H1 (cell line): Measurements from ENCODE around the gene DMXL1.

Experiments
- EZH2 ChIP-seq: fragments of 200-600 bp; sonication (generic); IDR thresholded peaks from 2 replicates; pipeline ENCODE4 v1.7.1; 2012; ENCODE audit warnings: low read depth, mild to moderate bottlenecking, moderate library complexity, low read length, inconsistent platforms; ENCODE audit not compliant: severe bottlenecking
- POLR2A ChIP-seq, 2 experiments: IDR thresholded peaks; 1 replicate in 1 of 2; 2 replicates in 1 of 2; pipeline ENCODE4 v1.6.1; 2011; ENCODE audit warnings: low read depth in 2 of 2, low read length in 2 of 2, mild to moderate bottlenecking in 2 of 2; ENCODE audit errors: control extremely low read depth in 1 of 2
- POLR2AphosphoS5 ChIP-seq: IDR thresholded peaks from 2 replicates; pipeline ENCODE4 v1.6.1; 2011; ENCODE audit warnings: low read depth, low read length
- RFX5 ChIP-seq: IDR thresholded peaks from 2 replicates; pipeline ENCODE4 v1.6.1; 2011; ENCODE audit warnings: low read depth, low read length, improper control_type of control experiment, borderline replicate concordance
- ZNF274 ChIP-seq: IDR thresholded peaks from 2 replicates; pipeline ENCODE4 v1.7.0; 2012; ENCODE audit warnings: low read length, borderline replicate concordance; ENCODE audit errors: extremely low read depth

DNA sequence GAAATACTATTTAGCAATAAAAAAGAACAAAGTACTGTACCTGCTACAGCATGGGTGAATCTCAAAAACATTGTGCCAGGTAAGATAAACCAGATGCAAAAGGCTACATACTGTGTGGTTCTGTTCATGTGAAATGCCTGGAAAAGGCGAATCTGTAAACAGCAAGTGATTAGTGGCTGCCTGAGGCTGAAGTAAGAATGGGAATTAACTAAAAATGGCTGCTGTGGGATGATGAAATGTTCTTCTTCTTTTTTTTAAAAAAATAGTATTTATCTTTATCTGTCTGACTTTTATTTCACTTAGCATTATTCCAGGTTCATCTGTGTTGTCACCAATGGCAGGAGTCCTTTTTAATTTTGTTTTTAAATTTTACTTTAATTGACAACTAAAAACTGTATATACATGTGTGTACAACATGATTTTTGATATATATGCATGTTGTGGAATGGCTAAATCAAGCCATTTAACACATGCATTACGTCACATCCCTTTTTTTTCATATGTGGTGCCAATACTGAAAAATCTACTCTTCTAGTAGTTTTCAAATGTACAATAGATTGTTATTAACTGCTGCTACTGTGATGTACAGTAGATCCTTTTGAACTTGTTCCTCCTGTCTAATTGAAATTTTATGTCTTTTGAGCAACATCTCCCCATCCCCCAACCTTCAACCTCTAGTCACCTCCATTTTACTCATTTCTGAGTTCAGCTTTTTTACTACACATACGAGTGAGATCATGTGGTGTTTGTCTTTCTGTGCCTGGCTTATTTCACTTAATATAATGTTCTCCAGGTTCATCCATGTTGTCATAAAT, 222.0 kb downstream of the DMXL1 start:
- TF ChIP-seq POLR2AphosphoS5: no peak
- no peak for TF ChIP-seq POLR2A (IDR thresholded peaks at IDR 0.05; ENCODE audit: control extremely low read depth in 1 of 2, low read depth in 2 of 2, low read length in 2 of 2)
- no peak for TF ChIP-seq EZH2
- no peak for TF ChIP-seq ZNF274
- TF ChIP-seq RFX5: no peak
